Measurements from ENCODE around the gene THEMIS2. TPM values are rescaled to one million over a fixed set of nuclear protein-coding genes. Genes with fewer than 3 reads are reported as not detected.

Gene THEMIS2
- total RNA-seq, 2 donors from 2014 or later: 4.6 to 21.0 TPM

GRCh38 chr1:27831568-27832410 lies 40.6 kb upstream of the THEMIS2 start:
- DNase-seq (no peak), ATAC-seq (no peak)
- Histone ChIP-seq H3K4me3 (peak overlapping the region in 1 of 2 donors; percentile 79), H3K36me3 (replicated peaks in 1 of 2; ENCODE audit: insufficient read depth in 1 of 2, low read depth in 2 of 2) (peaks cover 2 to 4% of the 10 kb centered on the region in 2 donors), H3K9me3 (no peaks in the 10 kb centered on the region), H3K27me3 (no peaks in the 10 kb centered on the region), H3K27ac (no peak overlapping the region), H3K4me1 (peaks cover 13% of the 10 kb centered on the region)
- intact Hi-C loops (cut with DNase I): no loop called here
- TF ChIP-seq POLR2A (IDR thresholded peaks at IDR 0.05) (no peak), CTCF (IDR thresholded peaks at IDR 0.05) (no peak)
- 35% methylated on average over 10 of the region's 10 CpGs for WGBS, 2 donors

GRCh38 chr1:27832762-27833161 lies 39.6 kb upstream of the THEMIS2 start:
- WGBS, 2 donors: 71 to 81% methylated on average over 2 of the region's 2 CpGs
- H3K27me3 ChIP-seq: no peaks in the 10 kb centered on the region
- no peak for TF ChIP-seq CTCF (IDR thresholded peaks at IDR 0.05)
- TF ChIP-seq POLR2A (IDR thresholded peaks at IDR 0.05): no peak
- DNase-seq (no peak), ATAC-seq (no peak)
- peaks cover 2 to 4% of the 10 kb centered on the region in 2 donors for H3K36me3 ChIP-seq (replicated peaks in 1 of 2; ENCODE audit: insufficient read depth in 1 of 2, low read depth in 2 of 2)
- H3K4me1 ChIP-seq: peaks cover 13% of the 10 kb centered on the region
- no peak overlapping the region for H3K27ac ChIP-seq
- no peak overlapping the region for H3K4me3 ChIP-seq
- no peaks in the 10 kb centered on the region for H3K9me3 ChIP-seq
- intact Hi-C loops (cut with DNase I): no loop called here

- intact Hi-C loops (cut with DNase I): no loop called here
- Histone ChIP-seq H3K4me1 (peaks cover 13% of the 10 kb centered on the region), H3K36me3 (replicated peaks in 1 of 2; ENCODE audit: insufficient read depth in 1 of 2, low read depth in 2 of 2) (peaks cover 2 to 4% of the 10 kb centered on the region in 2 donors), H3K9me3 (no peaks in the 10 kb centered on the region), H3K4me3 (no peak overlapping the region), H3K27ac (no peak overlapping the region), H3K27me3 (no peaks in the 10 kb centered on the region)
- no peak for ATAC-seq
- TF ChIP-seq POLR2A (IDR thresholded peaks at IDR 0.05): no peak
- TF ChIP-seq CTCF (IDR thresholded peaks at IDR 0.05): no peak
- 82% methylated on average over 3 of the region's 3 CpGs for WGBS, 2 donors
- DNase-seq: no peak
These were observed 38.9 kb upstream of the THEMIS2 start for GRCh38 chr1:27833470-27833869.

- DNase-seq: no peak
- Histone ChIP-seq H3K36me3 (replicated peaks in 1 of 2; ENCODE audit: insufficient read depth in 1 of 2, low read depth in 2 of 2) (peaks cover 4 to 12% of the 10 kb centered on the region in 2 donors), H3K27ac (no peak overlapping the region), H3K9me3 (no peaks in the 10 kb centered on the region), H3K4me3 (no peak overlapping the region), H3K4me1 (peaks cover 13% of the 10 kb centered on the region), H3K27me3 (no peaks in the 10 kb centered on the region)
- TF ChIP-seq CTCF (IDR thresholded peaks at IDR 0.05): no peak
- TF ChIP-seq POLR2A (IDR thresholded peaks at IDR 0.05): no peak
- ATAC-seq: no peak
- intact Hi-C loops (cut with DNase I): no loop called here
These were observed 37.3 kb upstream of the THEMIS2 start for GRCh38 chr1:27835046-27835445.

- peaks cover 4 to 14% of the 10 kb centered on the region in 2 donors for H3K36me3 ChIP-seq (replicated peaks in 1 of 2; ENCODE audit: insufficient read depth in 1 of 2, low read depth in 2 of 2)
- H3K4me3 ChIP-seq: no peak overlapping the region
- no peak for ATAC-seq
- no peaks in the 10 kb centered on the region for H3K27me3 ChIP-seq
- intact Hi-C loops (cut with DNase I): no loop called here
- 92 to 100% methylated on average over 1 of the region's 1 CpG for WGBS, 2 donors
- TF ChIP-seq POLR2A (IDR thresholded peaks at IDR 0.05): no peak
- no peak for TF ChIP-seq CTCF (IDR thresholded peaks at IDR 0.05)
- no peak overlapping the region for H3K27ac ChIP-seq
- H3K4me1 ChIP-seq: peaks cover 13% of the 10 kb centered on the region
- H3K9me3 ChIP-seq: no peaks in the 10 kb centered on the region
- DNase-seq: no peak
These were observed 36.8 kb upstream of the THEMIS2 start for GRCh38 chr1:27835501-27835900.
